ENCODE measurements around the gene KRTAP4-2.
"Not testable (repeated sequence)": the region's sequence is repeated elsewhere in the genome, so short reads cannot be mapped to it uniquely, and the experiment has no call there.

Gene KRTAP4-2

GRCh38 chr17:41163828-41164227 is 14.2 kb downstream of the KRTAP4-2 start:
- no peak for DNase-seq (ENCODE audit: low read depth in 2 of 2)

DNA sequence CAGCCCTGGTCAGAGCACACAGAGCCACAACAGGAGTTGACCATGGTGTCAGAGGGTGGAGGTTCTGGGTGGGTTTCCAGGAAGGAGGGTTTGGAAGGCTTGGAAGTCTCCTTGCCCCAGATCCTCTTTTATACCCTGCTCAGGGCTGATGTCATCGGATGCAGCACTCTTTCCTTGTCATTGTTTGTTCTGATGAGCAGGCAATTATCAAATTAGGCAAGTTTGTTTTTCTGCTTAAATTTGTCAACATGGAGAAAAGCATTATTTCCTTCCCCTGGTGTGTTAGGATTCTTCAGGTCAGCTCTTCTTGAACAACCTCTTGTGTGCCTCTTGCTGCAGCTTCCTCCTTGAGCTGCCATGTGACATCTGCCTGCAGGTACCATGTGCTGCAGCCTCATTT is 17.4 kb downstream of the KRTAP4-2 start, which contains the start of gene KRTAP4-4:
TSS of gene KRTAP4-4 (minus strand) at position 101 of the 400 bp plus-strand sequence. CDS start at position 44, 57 bp downstream.
- no peak for DNase-seq (ENCODE audit: low read depth in 2 of 2)

DNA sequence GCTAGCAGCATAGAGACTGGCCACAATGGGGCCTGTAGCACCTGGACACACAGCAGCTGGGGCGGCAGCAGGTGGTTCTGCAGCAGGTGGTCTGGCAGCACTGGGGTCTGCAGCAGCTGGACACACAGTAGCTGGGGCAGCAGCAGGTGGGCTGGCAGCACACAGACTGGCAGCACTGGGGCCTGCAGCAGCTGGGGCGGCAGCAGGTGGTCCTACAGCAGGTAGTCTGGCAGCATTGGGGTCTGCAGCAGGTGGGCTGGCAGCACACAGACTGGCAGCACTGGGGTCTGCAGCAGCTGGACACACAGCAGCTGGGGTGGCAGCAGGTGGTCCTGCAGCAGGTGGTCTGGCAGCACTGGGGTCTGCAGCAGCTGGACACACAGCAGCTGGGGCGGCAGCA is 17.8 kb downstream of the KRTAP4-2 start:
- not testable (repeated sequence) for DNase-seq (ENCODE audit: low read depth in 2 of 2)

DNA sequence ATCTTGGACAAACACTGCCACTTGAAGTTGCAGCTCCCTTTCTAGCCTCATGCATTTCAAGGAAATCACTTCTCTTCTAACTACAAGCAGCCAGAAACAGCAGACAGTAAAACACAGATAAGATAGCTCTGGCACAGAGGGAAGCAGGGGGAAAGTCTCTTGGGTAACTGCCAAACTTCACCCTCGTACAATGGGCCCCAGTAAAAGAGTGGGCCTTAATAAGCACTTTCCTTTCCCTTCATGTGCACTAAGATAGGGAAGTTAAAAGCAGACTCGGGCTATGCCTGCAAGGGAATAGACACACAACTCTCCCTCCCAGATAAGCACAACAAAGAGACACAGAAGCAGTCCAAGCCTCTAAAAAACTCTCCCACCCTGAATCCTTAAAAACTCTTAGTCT is 24.2 kb downstream of the KRTAP4-2 start:
- DNase-seq (ENCODE audit: low read depth in 2 of 2) = no peak

GRCh38 chr17:41151525-41151924 is 26.5 kb downstream of the KRTAP4-2 start:
- DNase-seq (ENCODE audit: low read depth in 2 of 2) = no peak

GRCh38 chr17:41150026-41150425 is 28.0 kb downstream of the KRTAP4-2 start:
- no peak for DNase-seq (ENCODE audit: low read depth in 2 of 2)

DNA sequence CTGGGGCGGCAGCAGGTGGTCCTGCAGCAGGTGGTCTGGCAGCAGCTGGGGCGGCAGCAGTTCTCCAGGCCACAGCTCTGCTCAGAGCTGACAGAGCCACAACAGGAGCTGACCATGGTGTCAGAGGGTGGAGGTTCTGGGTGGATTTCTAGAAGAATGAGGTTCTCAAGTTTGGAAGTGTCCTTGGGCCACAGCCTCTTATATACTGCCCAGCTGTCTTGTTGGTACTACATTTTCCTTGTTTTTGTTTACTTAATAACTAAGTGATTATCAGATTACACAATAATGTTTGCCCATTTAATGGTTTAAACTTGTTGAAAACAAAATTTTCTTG is 28.4 kb downstream of the KRTAP4-2 start, which contains the start of gene KRTAP4-5:
TSS of gene KRTAP4-5 (minus strand) at position 174 of the 334 bp plus-strand sequence. CDS start at position 116, 58 bp downstream.
- DNase-seq (ENCODE audit: low read depth in 2 of 2) = no peak

GRCh38 chr17:41148971-41149651 is 28.9 kb downstream of the KRTAP4-2 start:
- DNase-seq (ENCODE audit: low read depth in 2 of 2) = not testable (repeated sequence)

- DNase-seq (ENCODE audit: low read depth in 2 of 2) = no peak
These were observed 30.4 kb downstream of the KRTAP4-2 start for GRCh38 chr17:41147531-41148204.

- no peak for DNase-seq (ENCODE audit: low read depth in 2 of 2)
These were observed 32.8 kb downstream of the KRTAP4-2 start for GRCh38 chr17:41145261-41145660.

- DNase-seq (ENCODE audit: low read depth in 2 of 2) = no peak
These were observed 33.2 kb downstream of the KRTAP4-2 start for GRCh38 chr17:41144846-41145245.

DNA sequence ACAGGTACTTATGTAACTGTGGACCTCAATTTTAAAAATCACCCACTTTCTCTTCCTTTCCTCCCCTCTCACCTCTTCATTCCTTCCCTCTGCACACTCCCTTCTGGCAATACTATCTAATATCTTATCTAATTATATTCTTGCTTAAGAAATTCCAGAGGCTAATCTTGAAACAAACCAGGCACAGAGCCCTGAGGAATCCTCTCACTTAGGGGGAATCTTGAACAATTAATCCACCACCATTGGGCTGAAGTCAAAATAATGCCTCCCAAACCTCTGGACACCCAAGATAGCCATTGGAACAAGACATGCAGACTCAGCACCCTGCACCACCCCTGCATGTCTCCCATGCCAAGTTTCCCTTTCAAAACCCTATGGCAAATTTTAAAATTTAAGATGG is 36.7 kb downstream of the KRTAP4-2 start:
- no peak for DNase-seq (ENCODE audit: low read depth in 2 of 2)

DNA sequence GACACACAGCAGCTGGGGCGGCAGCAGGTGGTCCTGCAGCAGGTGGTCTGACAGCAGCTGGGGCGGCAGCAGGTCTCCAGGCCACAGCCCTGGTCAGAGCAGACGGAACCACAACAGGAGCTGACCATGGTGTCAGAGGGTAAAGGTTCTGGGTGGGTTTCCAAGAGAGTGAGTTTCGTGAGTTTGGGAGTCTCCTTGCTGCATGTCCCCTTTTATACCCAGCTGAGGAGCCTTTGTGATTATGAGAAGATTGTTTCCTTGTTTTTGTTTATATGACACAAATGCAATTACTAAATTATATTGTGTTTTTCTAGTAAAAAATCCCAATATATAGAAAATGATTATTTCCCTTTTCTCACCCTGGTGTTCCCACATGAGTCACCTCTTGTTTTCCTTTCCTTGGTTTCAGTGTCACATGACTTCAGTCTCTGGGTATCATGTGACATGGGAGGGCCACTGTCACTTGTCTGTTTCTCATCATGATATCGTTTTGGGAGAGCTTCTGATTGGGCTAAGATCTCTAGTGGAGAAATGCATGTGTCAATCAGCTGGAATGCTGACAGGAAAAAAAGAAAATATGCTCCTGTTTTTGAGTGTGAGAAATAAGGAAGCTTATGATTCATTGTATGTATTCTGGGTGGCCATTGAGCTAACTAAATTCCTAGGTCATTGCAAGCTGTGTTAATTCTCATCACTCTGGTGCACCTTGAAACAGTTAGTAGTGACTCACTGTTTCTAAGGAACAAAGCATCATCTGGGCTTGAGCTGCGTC is 37.5 kb downstream of the KRTAP4-2 start, which contains the start of gene KRTAP4-6:
TSS of gene KRTAP4-6 (minus strand) at position 185 of the 772 bp plus-strand sequence. CDS start at position 128, 57 bp downstream.
- DNase-seq (ENCODE audit: low read depth in 2 of 2) = peak; percentile 89 to 93

- not testable (repeated sequence) for DNase-seq (ENCODE audit: low read depth in 2 of 2)
These were observed 38.2 kb downstream of the KRTAP4-2 start for GRCh38 chr17:41139865-41140264.

- DNase-seq (ENCODE audit: low read depth in 2 of 2) = no peak
These were observed 43.9 kb downstream of the KRTAP4-2 start for GRCh38 chr17:41133880-41134735.

- DNase-seq (ENCODE audit: low read depth in 2 of 2) = no peak
These were observed 46.0 kb downstream of the KRTAP4-2 start for GRCh38 chr17:41131979-41132378.

Measured in fibroblast of skin of left quadriceps (primary cell).